Embryonic facial prominence (tissue), 1 donor: ENCODE results near the gene FIBP.

Experiments used
- DNase-seq: peaks from one replicate; pipeline ENCODE4 v3.0.0-alpha.2; 2016; ENCODE audit errors: extremely low spot score

FIBP gene

GRCh38 chr11:65890324-65891218 lies 2.3 kb upstream of the FIBP start, which contains the start of gene CCDC85B:
CCDC85B (plus strand) TSS chr11:65890673; CDS start chr11:65890784, 111 bp downstream.
- peak; percentile 91 for DNase-seq

DNA sequence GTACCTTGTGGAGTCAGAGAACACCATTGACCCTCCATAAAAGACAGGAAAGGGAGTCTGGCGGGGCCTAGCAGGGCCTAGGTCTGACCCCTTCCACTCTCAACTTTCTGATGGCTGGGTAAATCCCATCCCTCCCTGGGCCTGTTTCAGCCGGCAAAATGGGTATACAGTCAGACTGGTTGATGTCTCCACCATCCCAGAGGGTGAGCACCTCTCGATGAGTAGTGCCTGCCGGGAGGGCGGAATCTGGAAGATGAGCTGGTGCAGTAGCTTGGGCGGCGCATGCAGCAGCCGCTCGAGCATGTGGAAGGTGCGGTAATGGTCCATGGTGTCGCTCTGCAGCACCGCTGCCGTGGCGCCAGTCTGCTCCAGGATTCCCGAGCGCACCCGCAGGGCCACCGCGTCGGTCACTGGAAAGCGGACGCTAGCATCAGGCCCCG lies 528 bp downstream of the FIBP start:
- DNase-seq, result no peak

- no peak for DNase-seq
Measured at GRCh38 chr11:65886826-65887722, 1.2 kb downstream of the FIBP start.

- no peak for DNase-seq
Measured at GRCh38 chr11:65885808-65886536, 2.3 kb downstream of the FIBP start.

DNA sequence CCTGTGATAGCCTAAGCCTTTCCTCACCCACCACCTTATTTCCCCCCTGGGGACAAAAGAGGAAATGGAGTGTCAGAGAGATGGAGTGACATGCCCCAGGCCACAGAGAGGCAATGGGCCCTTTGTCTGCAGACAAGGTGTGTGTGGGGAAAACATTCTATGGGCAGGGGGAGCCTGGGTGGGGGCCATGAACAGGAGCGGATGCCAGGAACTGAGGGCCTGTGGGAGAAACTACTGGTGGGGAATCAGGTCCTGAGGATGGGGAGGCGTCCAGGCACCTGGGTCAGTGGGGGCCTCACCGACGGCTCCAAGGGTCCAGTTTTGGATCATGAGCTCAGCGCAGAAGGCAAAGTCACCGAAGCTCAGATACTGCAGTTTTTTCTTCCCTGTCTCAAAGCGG lies 3.0 kb downstream of the FIBP start:
- DNase-seq, result no peak

DNA sequence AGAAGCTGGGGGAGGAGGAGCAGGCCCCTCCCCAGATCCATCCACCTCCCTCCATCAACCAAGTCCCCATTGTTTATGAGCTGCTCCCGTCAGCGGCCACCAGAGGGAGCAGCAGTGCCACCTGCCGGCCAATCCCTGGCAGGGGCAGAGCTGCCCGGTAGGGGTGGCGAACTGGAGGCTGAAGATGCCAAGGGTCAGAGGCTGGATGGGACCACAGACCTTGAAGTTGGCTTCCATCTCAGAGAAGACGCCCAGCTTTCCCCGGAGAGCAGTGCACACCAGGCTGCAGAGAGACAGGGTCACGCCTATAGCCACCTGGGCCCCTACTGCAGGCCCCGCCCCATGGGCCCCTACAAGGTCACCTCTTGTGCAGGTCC lies 3.6 kb downstream of the FIBP start:
- no peak for DNase-seq

DNA sequence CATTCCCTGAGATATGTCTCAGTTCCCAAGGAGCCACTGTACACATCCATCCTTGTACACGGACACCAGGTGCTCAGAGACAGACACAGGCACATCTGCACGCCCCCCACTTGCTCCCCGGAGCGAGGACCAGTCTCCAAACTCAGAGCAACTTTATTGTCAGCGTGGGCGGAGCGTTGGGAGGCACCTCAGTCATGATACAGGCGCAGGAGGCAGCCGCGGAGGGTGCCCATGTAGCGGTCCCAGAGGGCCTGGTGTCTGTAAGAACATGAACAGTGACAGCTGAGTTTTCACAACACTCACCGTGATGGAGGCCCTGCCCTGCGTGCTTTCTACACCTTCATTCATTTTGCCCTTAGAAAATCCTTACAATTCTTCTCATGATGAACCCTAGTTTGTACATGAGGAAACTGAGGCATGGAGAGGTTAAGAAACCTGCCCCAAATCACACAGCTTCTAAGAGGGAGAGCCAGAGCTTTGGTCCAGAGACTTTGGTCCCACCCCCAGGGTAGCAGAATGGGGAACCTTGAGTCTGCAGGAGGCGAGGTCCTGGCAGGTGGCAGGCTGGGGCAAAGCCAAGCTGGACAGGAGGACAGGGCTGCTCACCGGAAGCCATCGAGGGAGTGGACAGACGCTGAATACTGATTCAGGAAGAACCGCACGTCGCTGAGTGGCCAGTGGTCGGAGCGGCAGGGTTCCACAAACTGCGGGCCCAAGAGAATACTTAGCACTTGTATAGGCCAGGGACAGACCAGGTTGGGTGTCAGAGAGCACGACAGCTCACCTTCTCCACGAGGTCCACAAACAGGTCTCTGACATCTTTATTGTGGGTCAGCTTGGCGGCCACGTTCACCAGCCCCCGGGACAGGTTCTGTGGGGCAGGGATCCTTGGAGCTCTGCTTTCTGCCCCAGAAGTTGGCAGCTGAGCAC lies 4.2 kb downstream of the FIBP start:
- DNase-seq, result no peak

DNA sequence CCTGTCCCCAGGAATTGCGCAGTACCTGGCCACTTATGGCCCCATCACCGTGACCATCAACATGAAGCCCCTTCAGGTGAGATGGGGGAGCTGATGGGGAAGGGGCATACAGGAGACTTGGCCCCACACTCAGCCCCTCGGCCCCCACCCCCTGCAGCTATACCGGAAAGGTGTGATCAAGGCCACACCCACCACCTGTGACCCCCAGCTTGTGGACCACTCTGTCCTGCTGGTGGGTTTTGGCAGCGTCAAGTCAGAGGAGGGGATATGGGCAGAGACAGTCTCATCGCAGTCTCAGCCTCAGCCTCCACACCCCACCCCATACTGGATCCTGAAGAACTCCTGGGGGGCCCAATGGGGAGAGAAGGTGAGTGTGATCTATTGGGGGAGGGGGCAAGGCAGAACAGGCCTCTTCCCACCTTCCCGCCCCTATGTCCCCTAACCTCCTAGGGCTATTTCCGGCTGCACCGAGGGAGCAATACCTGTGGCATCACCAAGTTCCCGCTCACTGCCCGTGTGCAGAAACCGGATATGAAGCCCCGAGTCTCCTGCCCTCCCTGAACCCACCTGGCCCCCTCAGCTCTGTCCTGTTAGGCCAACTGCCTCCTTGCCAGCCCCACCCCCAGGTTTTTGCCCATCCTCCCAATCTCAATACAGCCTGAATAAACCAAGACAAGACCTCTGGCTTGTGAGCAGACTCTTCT lies 5.1 kb downstream of the FIBP start:
- DNase-seq, result no peak

GRCh38 chr11:65882120-65883057 lies 5.9 kb downstream of the FIBP start:
- DNase-seq, result no peak

- DNase-seq, result no peak
Measured at GRCh38 chr11:65880844-65881421, 7.3 kb downstream of the FIBP start.

DNA sequence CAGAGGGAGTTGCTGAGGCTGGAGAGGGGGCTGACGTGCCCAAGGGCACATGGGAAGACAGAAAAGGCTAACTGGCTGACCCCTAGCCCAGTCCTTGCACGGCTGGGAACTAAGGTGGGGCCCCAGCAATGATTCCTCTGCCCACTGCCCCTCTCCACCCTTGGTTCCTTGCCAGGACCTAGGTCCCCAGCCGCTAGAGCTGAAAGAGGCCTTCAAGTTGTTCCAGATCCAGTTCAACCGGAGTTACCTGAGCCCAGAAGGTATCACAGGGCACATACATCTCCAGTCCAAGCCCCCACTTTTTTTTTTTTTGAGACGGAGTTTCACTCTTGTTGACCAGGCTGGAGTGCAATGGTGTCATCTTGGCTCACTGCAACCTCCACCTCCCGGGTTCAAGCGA lies 8.2 kb downstream of the FIBP start:
- DNase-seq, result no peak

- DNase-seq, result no peak
Measured at GRCh38 chr11:65879617-65880016, 8.7 kb downstream of the FIBP start, which contains the start of gene CTSW. CTSW (plus strand) TSS chr11:65879837; CDS start chr11:65879855, 18 bp downstream.

GRCh38 chr11:65873318-65874156 lies 14.7 kb downstream of the FIBP start:
- DNase-seq, result peak; percentile 69

GRCh38 chr11:65872586-65873317 lies 15.5 kb downstream of the FIBP start, which contains the start of gene EFEMP2:
EFEMP2 (minus strand) TSS chr11:65872800; CDS start chr11:65872354, 446 bp downstream.
- DNase-seq, result no peak

DNA sequence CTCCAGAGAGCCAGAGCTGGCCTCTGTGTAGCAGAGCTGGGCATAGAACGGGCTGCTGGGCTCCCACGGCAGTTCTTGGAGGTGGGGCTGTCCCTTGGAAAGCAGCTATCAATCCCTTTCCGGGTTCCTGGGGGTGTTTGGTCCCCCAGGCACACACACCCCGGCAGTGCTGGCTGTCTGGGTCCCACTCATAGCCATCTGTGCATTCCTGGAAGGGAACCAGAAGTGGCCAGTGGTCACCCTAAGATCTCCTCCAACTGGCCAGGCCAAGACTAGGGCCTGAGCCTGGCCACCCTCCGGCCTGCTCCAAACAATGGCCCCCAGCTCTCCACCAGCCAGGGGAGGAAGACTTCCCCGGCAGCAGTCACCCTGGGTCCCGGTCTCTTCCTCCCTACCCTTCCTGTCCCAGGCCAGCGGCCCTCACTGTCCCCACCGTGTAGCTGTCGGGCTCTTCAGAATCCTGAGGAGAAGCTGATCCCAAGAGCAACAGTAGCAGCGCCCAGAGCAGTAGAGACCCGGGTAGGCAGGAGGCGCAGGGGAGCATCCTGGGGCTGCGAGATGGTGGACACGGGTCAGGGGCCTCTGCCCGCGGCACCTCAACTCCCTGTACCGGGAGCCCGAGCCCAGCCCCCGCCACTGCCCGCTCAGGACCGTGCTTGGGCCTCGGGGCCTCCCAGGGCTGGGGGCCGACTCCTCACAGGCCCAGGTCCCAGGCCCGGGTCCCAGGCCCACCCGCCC lies 16.3 kb downstream of the FIBP start:
- DNase-seq, result no peak
